ENCODE measurements around the gene MAGEA3.

MAGEA3 gene

GRCh38 chrX:152656890-152657289 is 41.7 kb upstream of the MAGEA3 start:
- DNase-seq: no peak
- H3K4me3 ChIP-seq (ENCODE audit: insufficient read depth in 1 of 2, low read depth in 1 of 2, low read length in 2 of 2): no peak overlapping the region
- H3K36me3 ChIP-seq (ENCODE audit: control insufficient read depth in 1 of 2, insufficient read depth in 2 of 2, low read depth in 1 of 2, low read length in 2 of 2): no peaks in the 10 kb centered on the region
- H2BK15ac ChIP-seq (ENCODE audit: low read depth, poor library complexity, severe bottlenecking): no peak overlapping the region
- H2BK5ac ChIP-seq (ENCODE audit: low read depth, low read length, poor library complexity, severe bottlenecking): no peak overlapping the region
- no peak overlapping the region for H3K27ac ChIP-seq (ENCODE audit: low read length, poor library complexity, severe bottlenecking)
- no peak overlapping the region for H3K9ac ChIP-seq (ENCODE audit: low read length)
- H3K23ac ChIP-seq (ENCODE audit: low read length in 2 of 2): no peak overlapping the region
- no peak overlapping the region for H2AFZ ChIP-seq (ENCODE audit: low read depth, low read length)
- H3K14ac ChIP-seq (ENCODE audit: low read length in 2 of 2): no peak overlapping the region
- H3K18ac ChIP-seq (ENCODE audit: low read depth in 1 of 2, low read length in 2 of 2): no peak overlapping the region
- no peak overlapping the region for H3K4ac ChIP-seq (ENCODE audit: low read depth in 1 of 2, low read length in 2 of 2)
- H4K91ac ChIP-seq (ENCODE audit: low read length): no peak overlapping the region
- no peak overlapping the region for H2AK5ac ChIP-seq (ENCODE audit: low read length, severe bottlenecking)
- no peak overlapping the region for H3K4me2 ChIP-seq (ENCODE audit: low read length, poor library complexity, severe bottlenecking)
- H3K4me1 ChIP-seq (ENCODE audit: control insufficient read depth, insufficient read depth, low read depth, low read length): no peaks in the 10 kb centered on the region
- no peaks in the 10 kb centered on the region for H3K79me1 ChIP-seq (replicated peaks; ENCODE audit: low read length, poor library complexity, severe bottlenecking)
- WGBS: 82% methylated on average over 7 of the region's 7 CpGs
- H2BK12ac ChIP-seq (ENCODE audit: low read length in 2 of 2): no peak overlapping the region
- H3K27me3 ChIP-seq (ENCODE audit: control insufficient read depth in 1 of 2, insufficient read depth in 1 of 2, low read length in 2 of 2): peaks cover 0 to 36% of the 10 kb centered on the region in 2 experiments
- no peak overlapping the region for H4K8ac ChIP-seq (ENCODE audit: low read length)
- no peak overlapping the region for H2BK120ac ChIP-seq (ENCODE audit: low read depth, low read length)
- H3K9me3 ChIP-seq (ENCODE audit: control insufficient read depth, low read length): no peaks in the 10 kb centered on the region

DNA sequence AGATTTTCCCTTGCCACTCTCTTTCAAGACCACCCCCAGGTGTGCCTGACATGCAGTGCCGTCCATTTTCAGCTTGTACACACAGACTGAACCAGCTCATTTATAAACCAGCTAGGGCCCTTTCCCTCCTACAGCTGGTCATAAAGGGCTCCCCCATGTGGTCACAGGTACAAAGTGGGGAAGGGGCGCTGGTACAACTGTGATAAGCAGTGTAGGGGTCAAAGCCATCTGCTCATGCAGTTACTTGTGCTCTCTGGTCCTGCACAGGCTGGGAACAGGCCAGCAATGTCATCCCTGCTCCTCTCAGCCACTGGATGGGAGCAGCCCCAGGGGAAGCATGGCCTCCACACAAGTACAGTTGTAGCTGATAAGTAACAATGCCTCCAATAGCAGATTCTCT is 40.3 kb upstream of the MAGEA3 start:
- Histone ChIP-seq H3K36me3 (ENCODE audit: control insufficient read depth in 1 of 2, insufficient read depth in 2 of 2, low read depth in 1 of 2, low read length in 2 of 2) (no peaks in the 10 kb centered on the region), H3K9ac (ENCODE audit: low read length) (no peak overlapping the region), H3K79me1 (replicated peaks; ENCODE audit: low read length, poor library complexity, severe bottlenecking) (no peaks in the 10 kb centered on the region), H3K4ac (ENCODE audit: low read depth in 1 of 2, low read length in 2 of 2) (no peak overlapping the region), H2AK5ac (ENCODE audit: low read length, severe bottlenecking) (no peak overlapping the region), H3K23ac (ENCODE audit: low read length in 2 of 2) (no peak overlapping the region), H2AFZ (ENCODE audit: low read depth, low read length) (no peak overlapping the region), H2BK12ac (ENCODE audit: low read length in 2 of 2) (no peak overlapping the region), H3K27me3 (ENCODE audit: control insufficient read depth in 1 of 2, insufficient read depth in 1 of 2, low read length in 2 of 2) (peaks cover 0 to 36% of the 10 kb centered on the region in 2 experiments), H2BK5ac (ENCODE audit: low read depth, low read length, poor library complexity, severe bottlenecking) (no peak overlapping the region), H3K4me1 (ENCODE audit: control insufficient read depth, insufficient read depth, low read depth, low read length) (no peaks in the 10 kb centered on the region), H3K4me3 (ENCODE audit: insufficient read depth in 1 of 2, low read depth in 1 of 2, low read length in 2 of 2) (no peak overlapping the region), H3K18ac (ENCODE audit: low read depth in 1 of 2, low read length in 2 of 2) (no peak overlapping the region), H2BK120ac (ENCODE audit: low read depth, low read length) (no peak overlapping the region), H3K14ac (ENCODE audit: low read length in 2 of 2) (no peak overlapping the region), H2BK15ac (ENCODE audit: low read depth, poor library complexity, severe bottlenecking) (no peak overlapping the region), H3K9me3 (ENCODE audit: control insufficient read depth, low read length) (no peaks in the 10 kb centered on the region), H3K4me2 (ENCODE audit: low read length, poor library complexity, severe bottlenecking) (no peak overlapping the region), H3K27ac (ENCODE audit: low read length, poor library complexity, severe bottlenecking) (no peak overlapping the region), H4K8ac (ENCODE audit: low read length) (no peak overlapping the region), H4K91ac (ENCODE audit: low read length) (no peak overlapping the region)
- 0% methylated on average over 1 of the region's 2 CpGs for WGBS
- DNase-seq: no peak

DNA sequence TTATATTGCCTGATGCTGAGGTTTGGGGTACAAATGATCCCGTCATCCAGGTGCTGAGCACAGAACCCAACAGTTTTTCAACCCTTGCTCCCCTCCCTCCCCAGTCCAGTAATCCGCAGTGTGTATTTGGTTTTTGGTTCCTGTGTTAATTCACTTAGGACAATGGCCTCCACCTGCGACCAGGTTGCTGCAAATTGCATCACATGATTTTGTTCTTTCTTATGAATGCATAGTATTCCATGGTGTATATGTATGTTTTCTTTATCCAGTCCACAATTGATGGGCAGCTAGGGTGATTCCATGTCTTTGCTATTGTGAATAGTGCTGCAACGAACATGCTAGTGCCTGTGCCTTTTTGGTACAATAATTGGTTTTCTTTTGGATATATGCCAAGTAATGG is 35.5 kb upstream of the MAGEA3 start:
- no peak overlapping the region for H3K23ac ChIP-seq (ENCODE audit: low read length in 2 of 2)
- H2AFZ ChIP-seq (ENCODE audit: low read depth, low read length): no peak overlapping the region
- DNase-seq: no peak
- no peak overlapping the region for H3K27ac ChIP-seq (ENCODE audit: low read length, poor library complexity, severe bottlenecking)
- H2BK15ac ChIP-seq (ENCODE audit: low read depth, poor library complexity, severe bottlenecking): no peak overlapping the region
- H3K4me2 ChIP-seq (ENCODE audit: low read length, poor library complexity, severe bottlenecking): no peak overlapping the region
- peaks cover 18% of the 10 kb centered on the region for H3K9me3 ChIP-seq (ENCODE audit: control insufficient read depth, low read length)
- no peak overlapping the region for H2BK12ac ChIP-seq (ENCODE audit: low read length in 2 of 2)
- H4K91ac ChIP-seq (ENCODE audit: low read length): no peak overlapping the region
- no peaks in the 10 kb centered on the region for H3K4me1 ChIP-seq (ENCODE audit: control insufficient read depth, insufficient read depth, low read depth, low read length)
- no peak overlapping the region for H3K14ac ChIP-seq (ENCODE audit: low read length in 2 of 2)
- H2BK5ac ChIP-seq (ENCODE audit: low read depth, low read length, poor library complexity, severe bottlenecking): no peak overlapping the region
- no peak overlapping the region for H2AK5ac ChIP-seq (ENCODE audit: low read length, severe bottlenecking)
- no peaks in the 10 kb centered on the region for H3K36me3 ChIP-seq (ENCODE audit: control insufficient read depth in 1 of 2, insufficient read depth in 2 of 2, low read depth in 1 of 2, low read length in 2 of 2)
- no peak overlapping the region for H2BK120ac ChIP-seq (ENCODE audit: low read depth, low read length)
- H3K9ac ChIP-seq (ENCODE audit: low read length): no peak overlapping the region
- no peak overlapping the region for H3K4ac ChIP-seq (ENCODE audit: low read depth in 1 of 2, low read length in 2 of 2)
- WGBS: 63% methylated on average over 2 of the region's 4 CpGs
- no peak overlapping the region for H3K4me3 ChIP-seq (ENCODE audit: insufficient read depth in 1 of 2, low read depth in 1 of 2, low read length in 2 of 2)
- no peak overlapping the region for H3K18ac ChIP-seq (ENCODE audit: low read depth in 1 of 2, low read length in 2 of 2)
- H3K27me3 ChIP-seq (ENCODE audit: control insufficient read depth in 1 of 2, insufficient read depth in 1 of 2, low read length in 2 of 2): peaks cover 0 to 16% of the 10 kb centered on the region in 2 experiments
- no peaks in the 10 kb centered on the region for H3K79me1 ChIP-seq (replicated peaks; ENCODE audit: low read length, poor library complexity, severe bottlenecking)
- no peak overlapping the region for H4K8ac ChIP-seq (ENCODE audit: low read length)

DNA sequence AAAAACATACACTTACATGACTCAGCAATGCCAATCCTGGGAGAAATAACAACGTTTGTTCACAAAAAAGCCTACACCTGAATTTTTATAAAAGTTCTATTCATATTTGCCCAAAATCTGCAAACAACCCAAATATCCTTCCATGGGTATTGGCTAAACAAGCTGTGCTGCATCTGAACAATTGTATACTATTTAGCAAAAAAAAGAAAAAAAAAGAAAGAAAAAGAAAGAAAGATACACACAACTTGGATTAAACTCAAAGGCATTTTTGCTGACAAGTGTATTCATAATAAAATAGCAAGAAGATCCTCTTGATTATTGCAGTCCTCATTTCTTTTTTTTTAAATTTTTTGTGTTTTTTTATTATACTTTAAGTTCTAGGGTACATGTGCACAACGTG is 24.5 kb upstream of the MAGEA3 start:
- Histone ChIP-seq H4K91ac (ENCODE audit: low read length) (no peak overlapping the region), H3K36me3 (ENCODE audit: control insufficient read depth in 1 of 2, insufficient read depth in 2 of 2, low read depth in 1 of 2, low read length in 2 of 2) (no peaks in the 10 kb centered on the region), H2BK12ac (ENCODE audit: low read length in 2 of 2) (no peak overlapping the region), H3K23ac (ENCODE audit: low read length in 2 of 2) (no peak overlapping the region), H3K27me3 (ENCODE audit: control insufficient read depth in 1 of 2, insufficient read depth in 1 of 2, low read length in 2 of 2) (peaks cover 0 to under 1% of the 10 kb centered on the region in 2 experiments), H3K27ac (ENCODE audit: low read length, poor library complexity, severe bottlenecking) (no peak overlapping the region), H2AFZ (ENCODE audit: low read depth, low read length) (no peak overlapping the region), H3K14ac (ENCODE audit: low read length in 2 of 2) (no peak overlapping the region), H2AK5ac (ENCODE audit: low read length, severe bottlenecking) (no peak overlapping the region), H3K79me1 (replicated peaks; ENCODE audit: low read length, poor library complexity, severe bottlenecking) (no peaks in the 10 kb centered on the region), H3K4me1 (ENCODE audit: control insufficient read depth, insufficient read depth, low read depth, low read length) (no peaks in the 10 kb centered on the region), H3K4me3 (ENCODE audit: insufficient read depth in 1 of 2, low read depth in 1 of 2, low read length in 2 of 2) (no peak overlapping the region), H3K4me2 (ENCODE audit: low read length, poor library complexity, severe bottlenecking) (no peak overlapping the region), H3K9me3 (ENCODE audit: control insufficient read depth, low read length) (no peaks in the 10 kb centered on the region), H3K18ac (ENCODE audit: low read depth in 1 of 2, low read length in 2 of 2) (no peak overlapping the region), H2BK5ac (ENCODE audit: low read depth, low read length, poor library complexity, severe bottlenecking) (no peak overlapping the region), H2BK120ac (ENCODE audit: low read depth, low read length) (no peak overlapping the region), H4K8ac (ENCODE audit: low read length) (no peak overlapping the region), H3K9ac (ENCODE audit: low read length) (no peak overlapping the region), H2BK15ac (ENCODE audit: low read depth, poor library complexity, severe bottlenecking) (no peak overlapping the region), H3K4ac (ENCODE audit: low read depth in 1 of 2, low read length in 2 of 2) (no peak overlapping the region)
- DNase-seq: no peak
- 83% methylated on average over 1 of the region's 2 CpGs for WGBS
